GM23338 (cell line): ENCODE measurements around the gene SLC2A9.

Experiments used
- CREB1 ChIP-seq: fragments of 250-450 bp; sonication (Bioruptor Pico); IDR thresholded peaks from 2 replicates; pipeline ENCODE4 v1.5.0; 2020; ENCODE audit warnings: low read depth, mild to moderate bottlenecking, moderate library complexity
- CTCF ChIP-seq, 2 experiments: fragments of 200-600 bp in 1 of 2; sonication (generic) in 1 of 2; conservative IDR thresholded peaks; 2 replicates each; pipeline versions ENCODE4 v1.5.1 to v1.6.1; 2016 to 2017; ENCODE audit warnings: antibody characterized with exemption in 2 of 2, low read depth in 2 of 2, mild to moderate bottlenecking in 2 of 2, moderate library complexity in 1 of 2
- EZH2 ChIP-seq: fragments of 200-600 bp; sonication (generic); IDR thresholded peaks from one replicate; pipeline ENCODE4 v1.8.0; 2017; ENCODE audit warnings: antibody characterized with exemption, mild to moderate bottlenecking, low read depth; ENCODE audit not compliant: unreplicated experiment
- POLR2AphosphoS5 ChIP-seq: IDR thresholded peaks from 2 replicates; pipeline ENCODE4 v1.6.1; 2016; ENCODE audit warnings: antibody characterized with exemption, low read depth
- ZNF114 ChIP-seq: fragments of 250-450 bp; sonication (Bioruptor Pico); IDR thresholded peaks from 2 replicates; pipeline ENCODE4 v1.5.0; 2020; ENCODE audit warnings: mild to moderate bottlenecking, moderate library complexity
- ZNF331 ChIP-seq: fragments of 250-450 bp; sonication (Bioruptor Pico); IDR thresholded peaks from 2 replicates; pipeline ENCODE4 v1.5.0; 2020; ENCODE audit warnings: low read depth, mild to moderate bottlenecking, moderate library complexity

GRCh38 chr4:9889306-9889705, 132.0 kb downstream of the SLC2A9 start:
- TF ChIP-seq CTCF (conservative IDR thresholded peaks at IDR 0.05; ENCODE audit: low read depth in 2 of 2) (no peak), EZH2 (no peak), POLR2AphosphoS5 (no peak), ZNF114 (CRISPR knock-in tag) (no peak), ZNF331 (CRISPR knock-in tag) (no peak), CREB1 (CRISPR knock-in tag) (no peak)
